NB4 (cell line): ENCODE results near the gene PGP.

Source experiments
- MYC ChIP-seq: IDR thresholded peaks from 2 replicates; pipeline ENCODE4 v1.6.1; 2011; ENCODE audit warnings: low read depth, low read length
- POLR2A ChIP-seq: IDR thresholded peaks from 2 replicates; pipeline ENCODE4 v1.6.1; 2011; ENCODE audit warnings: mild to moderate bottlenecking; ENCODE audit not compliant: insufficient read length; ENCODE audit errors: extremely low read depth
- TF ChIP-seq, protein P1 (sequence below): IDR thresholded peaks from one replicate; pipeline ENCODE4 v1.5.1; 2012; ENCODE audit warnings: low read depth, low read length
- TF ChIP-seq, protein P2 (sequence below): IDR thresholded peaks from 2 replicates; pipeline ENCODE4 v1.6.1; 2011; ENCODE audit warnings: low read depth, low read length

DNA sequence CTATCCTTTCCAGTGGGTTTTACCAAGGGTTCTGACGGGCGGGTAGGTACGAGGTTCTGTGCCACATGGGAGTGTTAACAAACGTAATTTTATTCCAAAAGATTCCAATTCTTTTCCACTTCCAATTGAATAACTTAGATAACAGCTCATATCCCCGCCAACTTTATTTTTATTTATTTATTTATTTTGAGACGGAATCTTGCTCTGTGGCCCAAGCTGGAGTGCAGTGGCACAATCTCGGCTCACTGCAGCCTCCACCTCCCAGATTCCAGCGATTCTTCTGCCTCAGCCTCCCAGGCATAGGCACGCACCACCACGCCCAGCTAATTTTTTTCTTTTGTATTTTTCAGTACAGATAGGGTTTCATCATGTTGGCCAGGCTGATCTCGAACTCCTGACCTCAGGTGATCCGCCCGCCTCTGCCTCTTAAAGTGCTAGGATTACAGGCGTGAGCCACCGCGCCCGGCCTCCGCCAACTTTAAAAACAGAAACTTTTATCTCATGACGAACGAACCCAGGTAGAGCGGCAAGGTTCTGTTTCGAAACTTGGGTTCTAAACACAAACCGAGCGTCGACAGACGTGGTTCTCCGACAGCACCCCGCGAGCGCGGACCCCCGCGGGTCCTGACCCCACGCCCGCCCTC lies 36.1 kb upstream of the PGP start:
- TF ChIP-seq, protein P1, sequence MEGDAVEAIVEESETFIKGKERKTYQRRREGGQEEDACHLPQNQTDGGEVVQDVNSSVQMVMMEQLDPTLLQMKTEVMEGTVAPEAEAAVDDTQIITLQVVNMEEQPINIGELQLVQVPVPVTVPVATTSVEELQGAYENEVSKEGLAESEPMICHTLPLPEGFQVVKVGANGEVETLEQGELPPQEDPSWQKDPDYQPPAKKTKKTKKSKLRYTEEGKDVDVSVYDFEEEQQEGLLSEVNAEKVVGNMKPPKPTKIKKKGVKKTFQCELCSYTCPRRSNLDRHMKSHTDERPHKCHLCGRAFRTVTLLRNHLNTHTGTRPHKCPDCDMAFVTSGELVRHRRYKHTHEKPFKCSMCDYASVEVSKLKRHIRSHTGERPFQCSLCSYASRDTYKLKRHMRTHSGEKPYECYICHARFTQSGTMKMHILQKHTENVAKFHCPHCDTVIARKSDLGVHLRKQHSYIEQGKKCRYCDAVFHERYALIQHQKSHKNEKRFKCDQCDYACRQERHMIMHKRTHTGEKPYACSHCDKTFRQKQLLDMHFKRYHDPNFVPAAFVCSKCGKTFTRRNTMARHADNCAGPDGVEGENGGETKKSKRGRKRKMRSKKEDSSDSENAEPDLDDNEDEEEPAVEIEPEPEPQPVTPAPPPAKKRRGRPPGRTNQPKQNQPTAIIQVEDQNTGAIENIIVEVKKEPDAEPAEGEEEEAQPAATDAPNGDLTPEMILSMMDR: no peak
- TF ChIP-seq POLR2A (no peak), MYC (no peak)
- TF ChIP-seq, protein P2, sequence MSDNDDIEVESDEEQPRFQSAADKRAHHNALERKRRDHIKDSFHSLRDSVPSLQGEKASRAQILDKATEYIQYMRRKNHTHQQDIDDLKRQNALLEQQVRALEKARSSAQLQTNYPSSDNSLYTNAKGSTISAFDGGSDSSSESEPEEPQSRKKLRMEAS: no peak
